Keratinocyte (primary cell): ENCODE data around the gene SLAMF8.

Experiments
- CTCF ChIP-seq, 3 experiments: IDR thresholded peaks in 1 of 3; conservative IDR thresholded peaks in 1 of 3; optimal IDR thresholded peaks in 1 of 3; 2 replicates in 2 of 3; 3 replicates in 1 of 3; pipeline versions ENCODE3 to v1.5.1; 2011; ENCODE audit warnings: low read length in 3 of 3, mild to moderate bottlenecking in 3 of 3, moderate library complexity in 2 of 3, control low read depth in 1 of 3, inconsistent platforms in 1 of 3; ENCODE audit not compliant: insufficient read depth in 2 of 3; ENCODE audit errors: extremely low read depth in 1 of 3
- EZH2 ChIP-seq: IDR thresholded peaks from one replicate; pipeline ENCODE4 v1.6.1; 2012; ENCODE audit warnings: inconsistent platforms, mild to moderate bottlenecking, low read length, moderate library complexity

- TF ChIP-seq CTCF (optimal IDR thresholded peaks at IDR 0.05 in 1 of 3, IDR thresholded peaks at IDR 0.05 in 1 of 3, conservative IDR thresholded peaks at IDR 0.05 in 1 of 3; ENCODE audit: extremely low read depth in 1 of 3, insufficient read depth in 2 of 3, low read length in 3 of 3) (no peak), EZH2 (peak; percentile 19)
Observed at GRCh38 chr1:159823406-159823805, 3.3 kb upstream of the SLAMF8 start.
